T follicular helper cell (primary cell): ENCODE measurements around the gene C20orf173.

Experiments
- DNase-seq: peaks from one replicate; pipeline ENCODE4 v3.0.0-alpha.2; 2020; ENCODE audit warnings: low read depth

The C20orf173 gene

GRCh38 chr20:35506872-35507638, 22.4 kb downstream of the C20orf173 start:
- DNase-seq, result no peak

- DNase-seq, result no peak
Observed at GRCh38 chr20:35506179-35506578, 23.3 kb downstream of the C20orf173 start.

- DNase-seq, result no peak
Observed at GRCh38 chr20:35504751-35505150, 24.7 kb downstream of the C20orf173 start.

GRCh38 chr20:35503841-35504561, 25.5 kb downstream of the C20orf173 start:
- no peak for DNase-seq

GRCh38 chr20:35503281-35503680, 26.2 kb downstream of the C20orf173 start:
- no peak for DNase-seq

- no peak for DNase-seq
Observed at GRCh38 chr20:35502352-35502751, 27.1 kb downstream of the C20orf173 start.

- DNase-seq, result no peak
Observed at GRCh38 chr20:35499271-35499670, 30.2 kb downstream of the C20orf173 start.

- no peak for DNase-seq
Observed at GRCh38 chr20:35497780-35498189, 31.7 kb downstream of the C20orf173 start.

GRCh38 chr20:35497320-35497719, 32.1 kb downstream of the C20orf173 start:
- no peak for DNase-seq

GRCh38 chr20:35496481-35496880, 33.0 kb downstream of the C20orf173 start:
- DNase-seq, result no peak

GRCh38 chr20:35492352-35492751, 37.1 kb downstream of the C20orf173 start:
- DNase-seq, result no peak

GRCh38 chr20:35491823-35492222, 37.6 kb downstream of the C20orf173 start:
- no peak for DNase-seq

- peak; percentile 43 for DNase-seq
Observed at GRCh38 chr20:35490736-35491181, 38.7 kb downstream of the C20orf173 start.

GRCh38 chr20:35489717-35490116, 39.7 kb downstream of the C20orf173 start:
- DNase-seq, result no peak

GRCh38 chr20:35487479-35487878, 42.0 kb downstream of the C20orf173 start:
- DNase-seq, result no peak

- DNase-seq, result no peak
Observed at GRCh38 chr20:35479798-35480197, 49.7 kb downstream of the C20orf173 start.

GRCh38 chr20:35478804-35479472, 50.5 kb downstream of the C20orf173 start:
- no peak for DNase-seq
